Measurements from ENCODE around the gene NOP9. TPM values are rescaled to one million over a fixed set of nuclear protein-coding genes. Genes with fewer than 3 reads are reported as not detected.

The NOP9 gene
- total and polyA plus RNA-seq, 7 donors = 7.8 to 29.0 (median 14.6) TPM

DNA sequence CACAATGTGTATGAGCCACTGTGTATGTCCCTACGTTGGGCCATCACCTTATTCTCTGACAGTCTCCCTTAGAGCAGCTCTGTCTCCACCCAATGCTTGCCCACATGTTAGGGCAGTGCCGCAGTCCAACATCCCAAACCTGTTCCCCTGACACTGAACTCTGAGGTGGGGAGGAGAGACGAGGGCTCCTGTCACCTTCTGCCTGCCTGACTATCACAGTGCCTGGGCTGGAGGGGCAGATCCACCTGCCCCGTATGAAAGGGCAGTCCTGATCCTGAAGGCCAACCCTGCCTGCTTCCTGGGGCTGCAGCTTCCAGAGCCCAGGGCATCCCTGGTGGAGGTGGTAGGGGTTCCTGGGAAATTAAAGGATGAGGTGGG lies 38.9 kb upstream of the NOP9 start:
- Histone ChIP-seq H3K36me3 (peaks cover 0 to 5% (median 0%) of the 10 kb centered on the region in 4 donors), H3K27me3 (no peaks in the 10 kb centered on the region), H3K4me3 (no peak overlapping the region), H3K4me1 (no peaks in the 10 kb centered on the region), H3K9me3 (no peaks in the 10 kb centered on the region), H3K27ac (no peak overlapping the region)
- no peak for DNase-seq
- TF ChIP-seq POLR2A (IDR thresholded peaks at IDR 0.05) (no peak), EP300 (IDR thresholded peaks at IDR 0.05) (no peak), POLR2AphosphoS5 (IDR thresholded peaks at IDR 0.05) (no peak)
- TF ChIP-seq, protein P1, sequence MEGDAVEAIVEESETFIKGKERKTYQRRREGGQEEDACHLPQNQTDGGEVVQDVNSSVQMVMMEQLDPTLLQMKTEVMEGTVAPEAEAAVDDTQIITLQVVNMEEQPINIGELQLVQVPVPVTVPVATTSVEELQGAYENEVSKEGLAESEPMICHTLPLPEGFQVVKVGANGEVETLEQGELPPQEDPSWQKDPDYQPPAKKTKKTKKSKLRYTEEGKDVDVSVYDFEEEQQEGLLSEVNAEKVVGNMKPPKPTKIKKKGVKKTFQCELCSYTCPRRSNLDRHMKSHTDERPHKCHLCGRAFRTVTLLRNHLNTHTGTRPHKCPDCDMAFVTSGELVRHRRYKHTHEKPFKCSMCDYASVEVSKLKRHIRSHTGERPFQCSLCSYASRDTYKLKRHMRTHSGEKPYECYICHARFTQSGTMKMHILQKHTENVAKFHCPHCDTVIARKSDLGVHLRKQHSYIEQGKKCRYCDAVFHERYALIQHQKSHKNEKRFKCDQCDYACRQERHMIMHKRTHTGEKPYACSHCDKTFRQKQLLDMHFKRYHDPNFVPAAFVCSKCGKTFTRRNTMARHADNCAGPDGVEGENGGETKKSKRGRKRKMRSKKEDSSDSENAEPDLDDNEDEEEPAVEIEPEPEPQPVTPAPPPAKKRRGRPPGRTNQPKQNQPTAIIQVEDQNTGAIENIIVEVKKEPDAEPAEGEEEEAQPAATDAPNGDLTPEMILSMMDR (IDR thresholded peaks at IDR 0.05) = no peak
- intact Hi-C loops (cut with DNase I) = no loop called here
- WGBS, 2 donors = 80 to 90% methylated on average over 4 of the region's 4 CpGs

GRCh38 chr14:24261256-24261968 lies 38.2 kb upstream of the NOP9 start:
- no peaks in the 10 kb centered on the region for H3K9me3 ChIP-seq
- WGBS, 2 donors = 90 to 93% methylated on average over 20 of the region's 20 CpGs
- peaks cover 0 to 11% (median 0%) of the 10 kb centered on the region in 4 donors for H3K36me3 ChIP-seq
- no peaks in the 10 kb centered on the region for H3K4me1 ChIP-seq
- no peak for DNase-seq
- H3K4me3 ChIP-seq = no peak overlapping the region
- H3K27ac ChIP-seq = no peak overlapping the region
- TF ChIP-seq POLR2A (IDR thresholded peaks at IDR 0.05) (no peak), EP300 (IDR thresholded peaks at IDR 0.05) (no peak)
- TF ChIP-seq, protein P1 (IDR thresholded peaks at IDR 0.05) = no peak
- intact Hi-C loops (cut with DNase I) = no loop called here
- H3K27me3 ChIP-seq = no peaks in the 10 kb centered on the region

DNA sequence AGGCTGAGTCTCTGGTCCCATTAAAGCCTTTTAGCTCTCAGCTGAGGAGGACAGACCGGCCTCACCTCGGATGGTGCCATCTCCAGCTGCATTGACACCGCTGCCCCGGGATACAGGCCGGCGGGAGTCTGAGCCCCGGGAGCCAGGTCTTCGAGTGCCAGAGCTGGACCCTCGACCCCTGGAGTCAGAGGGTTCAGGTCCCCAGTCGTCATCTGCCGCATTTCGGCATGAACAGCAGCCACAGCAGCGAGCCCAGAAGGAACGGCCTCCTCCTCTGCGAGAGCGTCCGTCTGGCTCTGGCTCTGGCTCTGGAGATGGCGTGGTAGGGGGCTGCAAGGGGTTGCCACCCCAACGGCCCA lies 37.7 kb upstream of the NOP9 start:
- intact Hi-C loops (cut with DNase I) = no loop called here
- peaks cover 0 to 16% (median 0%) of the 10 kb centered on the region in 4 donors for H3K36me3 ChIP-seq
- no peaks in the 10 kb centered on the region for H3K27me3 ChIP-seq
- no peak overlapping the region for H3K27ac ChIP-seq
- DNase-seq = no peak
- WGBS, 2 donors = 94 to 95% methylated on average over 19 of the region's 19 CpGs
- H3K9me3 ChIP-seq = no peaks in the 10 kb centered on the region
- H3K4me1 ChIP-seq = no peaks in the 10 kb centered on the region
- no peak for TF ChIP-seq POLR2AphosphoS5 (IDR thresholded peaks at IDR 0.05)
- TF ChIP-seq, protein P1 (IDR thresholded peaks at IDR 0.05) = no peak
- no peak for TF ChIP-seq EP300 (IDR thresholded peaks at IDR 0.05)
- no peak for TF ChIP-seq POLR2A (IDR thresholded peaks at IDR 0.05)
- no peak overlapping the region for H3K4me3 ChIP-seq

- no peaks in the 10 kb centered on the region for H3K27me3 ChIP-seq
- DNase-seq = no peak
- H3K9me3 ChIP-seq = no peaks in the 10 kb centered on the region
- no peak within 1 kb of the TSS for H3K4me3 ChIP-seq
- H3K4me1 ChIP-seq = no peaks in the 10 kb centered on the region
- intact Hi-C loops (cut with DNase I) = no loop called here
- 89 to 90% methylated on average over 14 of the region's 14 CpGs for WGBS, 2 donors
- TF ChIP-seq POLR2AphosphoS5 (IDR thresholded peaks at IDR 0.05) (no peak), EP300 (IDR thresholded peaks at IDR 0.05) (no peak), POLR2A (IDR thresholded peaks at IDR 0.05) (no peak)
- TF ChIP-seq, protein P1 (IDR thresholded peaks at IDR 0.05) = no peak
- peaks cover 0 to 27% (median 0%) of the 10 kb centered on the region in 4 donors for H3K36me3 ChIP-seq
- no peak within 1 kb of the TSS for H3K27ac ChIP-seq
These were observed 36.6 kb upstream of the NOP9 start, which contains the start of gene TGM1 for GRCh38 chr14:24262821-24263733. Gene TGM1 (minus strand): TSS chr14:24263177. CDS start chr14:24262352, 825 bp downstream.

Measured in sigmoid colon (tissue), 7 donors.